Adrenal gland (tissue), 12 donors: ENCODE data around the gene POLR2J2. TPM values are rescaled to one million over a fixed set of nuclear protein-coding genes. Genes with fewer than 3 reads are reported as not detected.
"Not testable (repeated sequence)": the region's sequence is repeated elsewhere in the genome, so short reads cannot be mapped to it uniquely, and the experiment has no call there.

Experiments used
- DNase-seq, 7 donors: peaks; one replicate each; pipeline ENCODE4 v3.0.0-alpha.2; 2019 to 2020
- H3K27ac ChIP-seq, 5 donors: fragments of 200-600 bp; sonication (generic) in 4 of 5; 1 replicate in 3 of 5; 2 replicates in 2 of 5; pipeline versions ENCODE4 v1.5.1 to v1.8.0; 2016 to 2020; ENCODE audit warnings: mild to moderate bottlenecking in 1 of 5
- H3K27me3 ChIP-seq: fragments of 200-600 bp; 2 replicates; pipeline ENCODE4 v1.8.0; 2021
- H3K36me3 ChIP-seq, 2 donors: fragments of 200-600 bp; replicated peaks in 1 of 2; 1 replicate in 1 of 2; 2 replicates in 1 of 2; pipeline versions ENCODE4 v1.5.1 to v1.8.0; 2018 to 2022
- H3K4me1 ChIP-seq, 2 donors: fragments of 200-600 bp; replicated peaks in 1 of 2; 1 replicate in 1 of 2; 2 replicates in 1 of 2; pipeline versions ENCODE4 v1.5.1 to v1.8.0; 2018 to 2021
- H3K4me3 ChIP-seq, 4 donors: fragments of 200-600 bp; sonication (generic) in 3 of 4; one replicate each; pipeline ENCODE4 v1.5.1; 2016 to 2018
- H3K9me3 ChIP-seq, 3 donors: fragments of 200-600 bp; sonication (generic) in 1 of 3; replicated peaks in 1 of 3; 1 replicate in 2 of 3; 2 replicates in 1 of 3; pipeline versions ENCODE4 v1.5.1 to v1.8.0; 2016 to 2021
- WGBS, 4 donors: extraction: QIAGEN DNeasy Blood & Tissue Kit in 2 of 4; methylation state at CpG; one replicate each; pipeline versions ENCODE4 v1.1.5 to v1.1.7; 2013 to 2017; 5-methylcytosine and 5-hydroxymethylcytosine counted together
- intact Hi-C, 2 donors: fragments of 100-400 bp; cut with DNase I; formaldehyde crosslinking; loops; one replicate each; pipeline versions ENCODE4 v1.14.1 to v1.15.0; 2022 to 2023
- polyA plus RNA-seq, 3 donors: library from polyadenylated mRNA; stranded (reverse); fragments of 200-250 nt in 2 of 3; fragments of 350-450 nt in 1 of 3; fragmentation: Illumina TruSeq in 1 of 3; extraction: RNeasy Lipid Tissue Mini Kit (QIAGEN cat#74804) in 1 of 3; gene quantifications; one replicate each; pipeline ENCODE4 v1.2.3, GENCODE V29; 2013 to 2014
- small RNA-seq, 2 donors: library from RNA; depleted of rRNA; stranded (forward); fragments of <200 nt; gene quantifications; one replicate each; pipeline ENCODE3, GENCODE V24; 2016
- total RNA-seq, 9 donors: library from RNA; depleted of rRNA in 4 of 9; stranded (reverse); fragments of >200 nt in 4 of 9; fragments of 120-200 nt in 1 of 9; fragmentation: NEBNext Ultra II Directional in 1 of 9; extraction: Animal tissue kit (Norgen Biotek cat#: 25700) in 1 of 9; gene quantifications; one replicate each; pipeline versions ENCODE4 v1.1.0 to v1.2.4, GENCODE V29; 2013 to 2023
- donor health status: healthy with polysubstance abuse.
- donor health status: Bipolar disorder and iron deficiency.
- donor health status: DM: yes; HTN: yes; CAD: no.
- donor health status: DM: no; HTN: no; CAD: no.
- donor health status: DM: no; HTN: no; CAD: no.
- donor health status: DM: yes; HTN: yes; CAD: no.

Gene POLR2J2
- total and polyA plus RNA-seq, 12 donors, result 0.55 to 8.6 (median 3.9) TPM; not detected in 1

DNA sequence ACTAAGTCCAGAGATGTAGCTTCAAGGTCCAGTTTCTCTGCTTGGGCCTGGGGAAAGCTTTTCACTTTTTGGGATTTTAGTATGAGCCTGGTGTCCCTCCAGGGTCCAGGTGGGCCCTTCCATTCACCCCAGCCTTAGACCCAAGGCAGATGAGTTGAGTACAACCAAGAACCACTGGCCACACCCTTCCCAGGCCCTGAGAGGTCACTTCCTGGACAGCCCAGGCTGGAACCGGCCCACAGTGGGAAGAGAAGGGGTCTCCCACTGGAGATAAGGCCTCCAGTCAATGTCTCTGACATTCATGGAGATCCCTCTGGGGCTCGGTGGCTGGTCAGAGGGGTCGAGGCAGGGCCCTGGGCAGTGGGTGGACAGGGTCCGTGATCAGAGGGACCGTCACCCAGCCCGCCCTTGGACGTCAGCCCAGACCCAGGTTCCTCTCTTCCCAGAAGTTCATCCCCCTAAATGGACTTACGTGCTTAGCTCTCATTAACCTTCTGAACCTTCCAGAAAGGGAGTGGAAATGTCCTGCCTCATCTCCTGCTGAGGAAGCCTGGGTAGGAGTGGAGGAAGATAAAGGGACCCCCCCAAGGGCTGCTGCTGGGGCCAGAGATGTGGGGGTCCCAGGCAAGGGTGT is 44.1 kb downstream of the POLR2J2 start:
- DNase-seq, H3K27me3 ChIP-seq, H3K9me3 ChIP-seq, H3K4me1 ChIP-seq, H3K27ac ChIP-seq, H3K36me3 ChIP-seq, H3K4me3 ChIP-seq, intact Hi-C loops: not testable (repeated sequence)
- no CpG with 5 or more reads among the region's 8 CpGs for WGBS, 4 donors

DNA sequence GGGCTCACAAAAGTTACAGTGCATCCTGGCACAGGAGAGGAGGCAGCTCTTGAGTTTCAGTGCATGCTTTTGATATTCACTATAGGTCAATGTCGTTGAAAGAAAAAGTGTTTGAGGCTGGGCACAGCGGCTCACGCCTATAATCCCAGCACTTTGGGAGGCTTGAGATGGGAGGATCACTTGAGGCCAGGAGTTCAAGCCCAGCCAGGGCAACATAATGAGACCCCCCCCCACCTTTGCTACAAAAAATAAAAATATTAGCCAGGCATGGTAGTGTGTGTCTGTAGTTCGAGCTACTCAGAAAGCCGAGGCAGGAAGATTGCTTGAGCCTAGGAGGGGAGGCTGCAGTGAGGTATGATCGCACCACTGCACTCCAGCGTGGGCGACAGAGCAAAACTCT is 53.3 kb downstream of the POLR2J2 start:
- H3K36me3 ChIP-seq, H3K4me3 ChIP-seq, H3K9me3 ChIP-seq, H3K4me1 ChIP-seq, H3K27ac ChIP-seq, H3K27me3 ChIP-seq, intact Hi-C loops: not testable (repeated sequence)
- WGBS, 4 donors, result 62 to 70% methylated on average over 5 of the region's 8 CpGs; no CpG with 5 or more reads in 2 of the 4 donors
- peak in 2 of 7 donors; percentile 6 to 21 for DNase-seq

DNA sequence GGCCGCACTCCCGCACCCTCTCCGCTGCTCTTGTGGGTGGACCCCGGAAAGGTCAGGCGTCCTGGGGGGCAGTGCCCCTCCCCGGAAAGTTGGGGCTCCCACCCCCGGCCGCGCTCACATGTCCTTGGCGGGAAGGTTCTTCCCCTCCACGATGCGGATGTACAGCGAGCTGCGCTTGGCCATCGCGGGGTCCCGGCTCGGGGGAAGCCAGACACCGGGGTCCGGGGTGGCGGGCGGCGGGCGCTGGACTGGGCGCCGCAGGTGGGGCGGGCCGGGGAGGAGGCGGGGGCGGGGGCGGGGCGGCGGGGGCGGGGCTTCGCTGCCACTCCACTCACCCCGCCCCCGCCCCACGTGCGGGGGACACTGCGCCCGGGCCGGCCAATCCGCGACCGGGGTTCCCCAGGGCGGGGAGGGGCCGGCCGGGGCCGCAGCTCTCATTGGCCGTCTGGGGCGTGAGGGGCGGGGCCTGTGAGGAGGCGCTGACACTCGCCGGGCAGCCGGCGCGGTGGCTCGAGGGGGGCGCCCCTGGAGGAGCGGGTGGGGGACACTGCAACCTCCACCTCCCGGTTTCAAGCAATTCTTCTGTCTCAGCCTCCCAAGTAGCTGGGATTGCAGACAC is 54.8 kb downstream of the POLR2J2 start, which contains the start of gene RASA4:
TSS of gene RASA4 (minus strand) at position 250 of the 619 bp plus-strand sequence. CDS start at position 183, 67 bp downstream.
- peak within 1 kb of the TSS in 1 of 4 donors; percentile 54 for H3K4me3 ChIP-seq
- H3K36me3 ChIP-seq, H3K9me3 ChIP-seq, H3K27ac ChIP-seq, H3K4me1 ChIP-seq, intact Hi-C loops, H3K27me3 ChIP-seq: not testable (repeated sequence)
- WGBS, 4 donors, result 0 to 1% methylated on average over 15 to 19 of the region's 62 CpGs; no CpG with 5 or more reads in 2 of the 4 donors
- DNase-seq, result peak; percentile 32 to 69 (median 46)

Small RNAs within 50 kb of the gene (small RNA-seq; reads per million reads assigned to genes)
- gene AC105052.3 (0 reads per million in 2 donors), gene UPK3BL1 (0 reads per million in 2 donors)

Other genes starting within 250 kb of the POLR2J2 start
- gene ORAI2, start 238.1 kb downstream of the POLR2J2 start, total RNA-seq, result 100 to 1,000 TPM in 1 of 9 donors, 10 to 100 TPM in 7, 1 to 10 TPM in 1; 6.9 to 110 (median 41.1) TPM
- 10 to 100 TPM in 1 of 3 donors, 1 to 10 TPM in 2; 7.0 to 12.7 (median 7.0) TPM for gene ORAI2, start 238.1 kb downstream of the POLR2J2 start, polyA plus RNA-seq
- 10 to 100 TPM; 12.1 to 37.4 (median 12.8) TPM for gene ALKBH4, start 206.8 kb downstream of the POLR2J2 start, total RNA-seq
- gene ALKBH4, start 206.8 kb downstream of the POLR2J2 start, polyA plus RNA-seq, result 1 to 10 TPM; 6.0 to 9.2 (median 9.1) TPM
- gene LRWD1, start 206.7 kb downstream of the POLR2J2 start, total RNA-seq, result 10 to 100 TPM; 13.0 to 48.9 (median 24.9) TPM
- gene LRWD1, start 206.7 kb downstream of the POLR2J2 start, polyA plus RNA-seq, result 10 to 100 TPM in 2 of 3 donors, 1 to 10 TPM in 1; 7.3 to 24.5 (median 22.9) TPM
- gene POLR2J, start 192.7 kb downstream of the POLR2J2 start, total RNA-seq, result 10 to 100 TPM; 15.0 to 79.4 (median 54.2) TPM
- gene POLR2J, start 192.7 kb downstream of the POLR2J2 start, polyA plus RNA-seq, result 100 to 1,000 TPM in 2 of 3 donors, 10 to 100 TPM in 1; 75.8 to 295 (median 172) TPM
- 10 to 100 TPM; 12.1 to 40.5 (median 22.9) TPM for gene RASA4B, start 153.9 kb downstream of the POLR2J2 start, total RNA-seq
- gene RASA4B, start 153.9 kb downstream of the POLR2J2 start, polyA plus RNA-seq, result 100 to 1,000 TPM in 1 of 3 donors, 10 to 100 TPM in 1, 1 to 10 TPM in 1; 1.9 to 150 (median 66.8) TPM
- 10 to 100 TPM in 1 of 9 donors, 1 to 10 TPM in 6, under 1 TPM in 2; 0.41 to 13.9 (median 5.3) TPM for gene UPK3BL2, start 128.0 kb downstream of the POLR2J2 start, total RNA-seq
- gene UPK3BL2, start 128.0 kb downstream of the POLR2J2 start, polyA plus RNA-seq, result 10 to 100 TPM in 2 of 3 donors, 1 to 10 TPM in 1; 2.4 to 62.9 (median 17.8) TPM
- gene SPDYE2, start 120.4 kb downstream of the POLR2J2 start, total RNA-seq, result under 1 TPM in 2 of 9 donors, not detected in 7; 0.15 to 0.29 TPM
- gene SPDYE2, start 120.4 kb downstream of the POLR2J2 start, polyA plus RNA-seq, result under 1 TPM in 1 of 3 donors, not detected in 2; 0.17 TPM
- 10 to 100 TPM in 8 of 9 donors, 1 to 10 TPM in 1; 2.0 to 37.4 (median 18.4) TPM for gene POLR2J3, start 99.1 kb downstream of the POLR2J2 start, total RNA-seq
- gene POLR2J3, start 99.1 kb downstream of the POLR2J2 start, polyA plus RNA-seq, result 100 to 1,000 TPM in 2 of 3 donors, 10 to 100 TPM in 1; 47.0 to 221 (median 106) TPM
- gene RASA4, start 54.9 kb downstream of the POLR2J2 start, total RNA-seq, result 100 to 1,000 TPM in 1 of 9 donors, 10 to 100 TPM in 8; 18.3 to 118 (median 51.2) TPM
- gene RASA4, start 54.9 kb downstream of the POLR2J2 start, polyA plus RNA-seq, result 100 to 1,000 TPM in 2 of 3 donors, 1 to 10 TPM in 1; 8.3 to 197 (median 115) TPM
- 10 to 100 TPM in 7 of 9 donors, 1 to 10 TPM in 2; 3.4 to 27.7 (median 14.1) TPM for gene UPK3BL1, start 28.9 kb downstream of the POLR2J2 start, total RNA-seq
- gene UPK3BL1, start 28.9 kb downstream of the POLR2J2 start, polyA plus RNA-seq, result 100 to 1,000 TPM in 2 of 3 donors, 10 to 100 TPM in 1; 11.3 to 137 (median 132) TPM
- gene SPDYE2B, start 21.3 kb downstream of the POLR2J2 start, total RNA-seq, result not detected
- gene SPDYE2B, start 21.3 kb downstream of the POLR2J2 start, polyA plus RNA-seq, result not detected
- 10 to 100 TPM in 7 of 9 donors, 1 to 10 TPM in 2; 6.1 to 25.6 (median 11.2) TPM for gene FAM185A, start 77.3 kb upstream of the POLR2J2 start, total RNA-seq
- gene FAM185A, start 77.3 kb upstream of the POLR2J2 start, polyA plus RNA-seq, result 1 to 10 TPM; 5.9 to 8.5 (median 6.0) TPM
- gene LRRC17, start 241.3 kb upstream of the POLR2J2 start, total RNA-seq, result 10 to 100 TPM in 1 of 9 donors, 1 to 10 TPM in 8; 1.5 to 26.3 (median 3.4) TPM
- gene LRRC17, start 241.3 kb upstream of the POLR2J2 start, polyA plus RNA-seq, result 1 to 10 TPM; 2.7 to 4.0 (median 2.7) TPM